ENCODE data around the gene RBKS. TPM values are rescaled to one million over a fixed set of nuclear protein-coding genes. Genes with fewer than 3 reads are reported as not detected.

The RBKS gene
- total and polyA plus RNA-seq, 2 of the 13 experiments (the other 11 are each of a cell fraction or from before 2014, with no cell fraction given), result 7.7 to 8.3 TPM

- TF ChIP-seq, protein P1, sequence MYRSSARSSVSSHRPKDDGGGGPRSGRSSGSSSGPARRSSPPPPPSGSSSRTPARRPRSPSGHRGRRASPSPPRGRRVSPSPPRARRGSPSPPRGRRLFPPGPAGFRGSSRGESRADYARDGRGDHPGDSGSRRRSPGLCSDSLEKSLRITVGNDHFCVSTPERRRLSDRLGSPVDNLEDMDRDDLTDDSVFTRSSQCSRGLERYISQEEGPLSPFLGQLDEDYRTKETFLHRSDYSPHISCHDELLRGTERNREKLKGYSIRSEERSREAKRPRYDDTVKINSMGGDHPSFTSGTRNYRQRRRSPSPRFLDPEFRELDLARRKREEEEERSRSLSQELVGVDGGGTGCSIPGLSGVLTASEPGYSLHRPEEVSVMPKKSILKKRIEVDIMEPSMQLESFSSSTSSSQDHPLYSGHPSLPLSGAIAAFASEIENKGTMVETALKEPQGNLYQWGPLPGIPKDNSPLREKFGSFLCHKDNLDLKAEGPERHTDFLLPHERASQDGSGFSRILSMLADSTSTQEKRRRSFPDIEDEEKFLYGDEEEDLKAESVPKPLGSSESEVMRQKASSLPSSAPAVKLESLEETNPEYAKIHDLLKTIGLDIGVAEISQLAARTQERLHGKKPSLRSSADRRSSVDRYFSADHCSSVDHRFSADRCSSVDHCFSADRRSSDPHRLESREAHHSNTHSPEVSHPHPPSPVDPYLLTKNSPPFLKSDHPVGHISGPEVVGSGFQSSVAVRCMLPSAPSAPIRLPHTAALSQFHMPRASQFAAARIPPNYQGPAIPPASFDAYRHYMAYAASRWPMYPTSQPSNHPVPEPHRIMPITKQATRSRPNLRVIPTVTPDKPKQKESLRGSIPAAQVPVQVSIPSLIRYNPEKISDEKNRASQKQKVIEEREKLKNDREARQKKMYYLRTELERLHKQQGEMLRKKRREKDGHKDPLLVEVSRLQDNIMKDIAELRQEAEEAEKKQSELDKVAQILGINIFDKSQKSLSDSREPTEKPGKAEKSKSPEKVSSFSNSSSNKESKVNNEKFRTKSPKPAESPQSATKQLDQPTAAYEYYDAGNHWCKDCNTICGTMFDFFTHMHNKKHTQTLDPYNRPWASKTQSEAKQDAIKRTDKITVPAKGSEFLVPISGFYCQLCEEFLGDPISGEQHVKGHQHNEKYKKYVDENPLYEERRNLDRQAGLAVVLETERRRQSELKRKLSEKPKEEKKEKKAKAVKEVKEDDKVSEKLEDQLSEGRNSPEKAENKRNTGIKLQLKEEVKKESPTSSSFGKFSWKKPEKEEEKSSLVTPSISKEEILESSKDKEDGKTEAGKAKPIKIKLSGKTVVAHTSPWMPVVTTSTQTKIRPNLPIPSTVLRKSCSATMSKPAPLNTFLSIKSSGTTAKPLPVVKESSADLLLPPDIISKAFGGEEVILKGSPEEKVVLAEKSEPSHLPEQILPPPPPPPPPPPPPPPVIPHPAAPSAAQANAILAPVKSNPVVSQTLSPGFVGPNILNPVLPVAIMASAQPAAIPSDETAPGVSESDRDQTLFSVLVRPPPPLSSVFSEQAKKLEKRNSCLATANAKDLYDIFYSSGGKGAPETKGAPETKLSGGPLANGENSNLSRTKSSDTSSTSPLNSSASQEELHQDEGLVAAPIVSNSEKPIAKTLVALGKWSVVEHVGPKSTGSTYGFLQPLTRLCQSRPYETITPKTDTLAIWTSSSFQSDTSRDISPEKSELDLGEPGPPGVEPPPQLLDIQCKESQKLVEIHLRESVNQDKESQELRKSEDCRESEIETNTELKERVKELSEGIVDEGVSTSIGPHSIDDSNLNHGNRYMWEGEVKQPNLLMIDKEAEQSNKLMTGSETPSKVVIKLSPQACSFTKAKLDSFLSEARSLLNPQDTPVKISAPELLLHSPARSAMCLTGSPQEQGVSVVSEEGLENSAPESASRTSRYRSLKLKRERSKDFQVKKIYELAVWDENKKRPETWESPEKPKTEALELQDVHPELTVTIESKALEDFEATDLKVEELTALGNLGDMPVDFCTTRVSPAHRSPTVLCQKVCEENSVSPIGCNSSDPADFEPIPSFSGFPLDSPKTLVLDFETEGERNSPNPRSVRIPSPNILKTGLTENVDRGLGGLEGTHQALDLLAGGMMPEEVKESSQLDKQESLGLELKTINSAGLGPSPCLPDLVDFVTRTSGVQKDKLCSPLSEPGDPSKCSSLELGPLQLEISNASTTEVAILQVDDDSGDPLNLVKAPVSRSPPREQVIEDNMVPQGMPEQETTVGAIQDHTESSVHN (CRISPR knock-in tag; IDR thresholded peaks at IDR 0.05), result no peak
- TF ChIP-seq, protein P2, sequence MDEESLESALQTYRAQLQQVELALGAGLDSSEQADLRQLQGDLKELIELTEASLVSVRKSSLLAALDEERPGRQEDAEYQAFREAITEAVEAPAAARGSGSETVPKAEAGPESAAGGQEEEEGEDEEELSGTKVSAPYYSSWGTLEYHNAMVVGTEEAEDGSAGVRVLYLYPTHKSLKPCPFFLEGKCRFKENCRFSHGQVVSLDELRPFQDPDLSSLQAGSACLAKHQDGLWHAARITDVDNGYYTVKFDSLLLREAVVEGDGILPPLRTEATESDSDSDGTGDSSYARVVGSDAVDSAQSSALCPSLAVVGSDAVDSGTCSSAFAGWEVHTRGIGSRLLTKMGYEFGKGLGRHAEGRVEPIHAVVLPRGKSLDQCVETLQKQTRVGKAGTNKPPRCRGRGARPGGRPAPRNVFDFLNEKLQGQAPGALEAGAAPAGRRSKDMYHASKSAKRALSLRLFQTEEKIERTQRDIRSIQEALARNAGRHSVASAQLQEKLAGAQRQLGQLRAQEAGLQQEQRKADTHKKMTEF (CRISPR knock-in tag; IDR thresholded peaks at IDR 0.05), result peak; percentile 94
- TF ChIP-seq RAD21 (CRISPR knock-in tag; IDR thresholded peaks at IDR 0.05) (peak; percentile 35; the same call in 1 of the 2 replicates), ISL2 (CRISPR knock-in tag; IDR thresholded peaks at IDR 0.05) (peak; percentile 48; the same call in 1 of the 2 replicates), DZIP1 (CRISPR knock-in tag; IDR thresholded peaks at IDR 0.05) (peak; percentile 76; the same call in 1 of the 2 replicates), DMAP1 (CRISPR knock-in tag; IDR thresholded peaks at IDR 0.05) (peak; percentile 94), PAF1 (CRISPR knock-in tag; IDR thresholded peaks at IDR 0.05) (peak; percentile 99), ZBTB46 (CRISPR knock-in tag; IDR thresholded peaks at IDR 0.05; ENCODE audit: borderline replicate concordance) (no peak)
- TF ChIP-seq, protein P3, sequence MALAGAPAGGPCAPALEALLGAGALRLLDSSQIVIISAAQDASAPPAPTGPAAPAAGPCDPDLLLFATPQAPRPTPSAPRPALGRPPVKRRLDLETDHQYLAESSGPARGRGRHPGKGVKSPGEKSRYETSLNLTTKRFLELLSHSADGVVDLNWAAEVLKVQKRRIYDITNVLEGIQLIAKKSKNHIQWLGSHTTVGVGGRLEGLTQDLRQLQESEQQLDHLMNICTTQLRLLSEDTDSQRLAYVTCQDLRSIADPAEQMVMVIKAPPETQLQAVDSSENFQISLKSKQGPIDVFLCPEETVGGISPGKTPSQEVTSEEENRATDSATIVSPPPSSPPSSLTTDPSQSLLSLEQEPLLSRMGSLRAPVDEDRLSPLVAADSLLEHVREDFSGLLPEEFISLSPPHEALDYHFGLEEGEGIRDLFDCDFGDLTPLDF (CRISPR knock-in tag; IDR thresholded peaks at IDR 0.05), result no peak
These were observed 118.4 kb downstream of the RBKS start, which contains the start of gene MRPL33 (continued) for GRCh38 chr2:27771548-27772335.

Measured in HepG2 (cell line).